ENCODE data around the gene PTGIS. TPM values are rescaled to one million over a fixed set of nuclear protein-coding genes. Genes with fewer than 3 reads are reported as not detected.

PTGIS gene
- total RNA-seq, 1 donor: under 0.01 TPM

DNA sequence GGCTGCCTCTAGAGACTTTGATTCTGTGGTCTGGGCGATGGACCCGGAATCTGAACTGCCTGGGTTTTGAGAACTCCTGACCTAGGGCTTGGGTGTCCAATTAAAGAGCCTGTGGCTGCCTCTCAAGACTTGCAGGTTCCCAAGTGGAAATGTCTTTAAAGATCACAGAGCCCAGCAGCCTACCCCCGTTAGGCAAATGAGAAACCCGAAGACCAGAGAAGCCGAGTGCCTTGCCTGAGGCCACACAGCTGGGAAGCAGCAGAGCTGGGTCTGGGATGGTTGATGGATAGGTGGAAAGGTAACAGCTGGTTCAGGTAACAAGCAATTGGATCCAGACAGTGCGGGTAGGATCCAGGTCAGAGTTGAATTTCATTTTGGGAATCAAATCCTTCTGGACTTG, 111.3 kb downstream of the PTGIS start:
- H3K4me1 ChIP-seq (ENCODE audit: insufficient read depth, low read length): no peaks in the 10 kb centered on the region
- no peaks in the 10 kb centered on the region for H3K9me3 ChIP-seq (ENCODE audit: low read depth, low read length)
- no peak overlapping the region for H3K4me3 ChIP-seq (ENCODE audit: low read length)
- no peaks in the 10 kb centered on the region for H3K27me3 ChIP-seq (ENCODE audit: insufficient read depth, low read length)

DNA sequence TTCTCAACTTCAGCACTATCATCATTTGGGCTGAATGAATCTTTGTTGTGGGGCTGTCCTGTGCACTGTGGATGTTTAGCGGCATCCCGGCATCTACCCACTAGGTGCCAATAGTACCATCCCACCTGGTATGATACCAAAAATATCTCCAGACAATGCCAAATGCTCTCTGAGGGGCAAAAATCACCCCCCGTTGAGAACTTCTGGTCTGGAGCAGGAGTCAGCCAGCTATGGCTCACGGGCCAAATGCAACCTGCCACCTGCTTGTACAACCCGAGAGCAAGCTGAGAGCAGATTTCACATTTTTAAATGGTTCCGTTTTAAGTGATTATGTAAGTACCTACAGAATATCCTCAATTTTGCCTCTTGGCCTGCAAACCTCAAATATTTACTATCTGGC, 112.2 kb downstream of the PTGIS start:
- no peaks in the 10 kb centered on the region for H3K27me3 ChIP-seq (ENCODE audit: insufficient read depth, low read length)
- H3K4me1 ChIP-seq (ENCODE audit: insufficient read depth, low read length): no peaks in the 10 kb centered on the region

More for the DNA sequence above, 112.2 kb downstream of the PTGIS start:
- Histone ChIP-seq H3K4me3 (ENCODE audit: low read length) (no peak overlapping the region), H3K9me3 (ENCODE audit: low read depth, low read length) (no peaks in the 10 kb centered on the region)

Other genes with a start within 250 kb of the PTGIS start
- gene KCNB1, start 85.5 kb downstream of the PTGIS start, total RNA-seq: under 0.01 TPM
- 16.0 TPM for gene B4GALT5, start 145.7 kb upstream of the PTGIS start, total RNA-seq
- gene SLC9A8, start 244.7 kb upstream of the PTGIS start, total RNA-seq: 34.5 TPM